Measurements from ENCODE around the gene SIN3B. TPM values are rescaled to one million over a fixed set of nuclear protein-coding genes. Genes with fewer than 3 reads are reported as not detected.

The SIN3B gene
- total RNA-seq, 6 experiments from 2014 or later, result 29.6 to 39.4 (median 35.2) TPM

GRCh38 chr19:16799740-16800139 lies 29.5 kb upstream of the SIN3B start:
- H3K27me3 Mint-ChIP-seq (ENCODE audit: insufficient read depth), result peaks cover 10% of the 10 kb centered on the region
- no peak overlapping the region for H3K27ac Mint-ChIP-seq
- H3K4me3 Mint-ChIP-seq, result no peak overlapping the region
- peaks cover 12% of the 10 kb centered on the region for H3K9me3 Mint-ChIP-seq
- H3K36me3 Mint-ChIP-seq (ENCODE audit: low read depth), result peaks cover 6% of the 10 kb centered on the region
- no peak for DNase-seq
- TF ChIP-seq CTCF (IDR thresholded peaks at IDR 0.05), result no peak
- 0 out of 2 replicates have a peak, but pooled peaks cover 5% of the 10 kb centered on the region for H3K4me1 Mint-ChIP-seq (ENCODE audit: low read depth)

- peaks cover under 1% of the 10 kb centered on the region; the same call in 1 of the 2 replicates for H3K9me3 Mint-ChIP-seq
- no peaks in the 10 kb centered on the region for H3K36me3 Mint-ChIP-seq (ENCODE audit: low read depth)
- H3K4me3 Mint-ChIP-seq, result no peak overlapping the region
- 0 out of 2 replicates have a peak, but pooled peaks cover 5% of the 10 kb centered on the region for H3K4me1 Mint-ChIP-seq (ENCODE audit: low read depth)
- peaks cover 16% of the 10 kb centered on the region for H3K27me3 Mint-ChIP-seq (ENCODE audit: insufficient read depth)
- peak; percentile 35 for DNase-seq
- no peak overlapping the region for H3K27ac Mint-ChIP-seq
- TF ChIP-seq CTCF (IDR thresholded peaks at IDR 0.05), result 0 out of 2 replicates have a peak, but pooled peaks have one; percentile 9
Measured at GRCh38 chr19:16801600-16802013, 27.6 kb upstream of the SIN3B start.

GRCh38 chr19:16804176-16804575 lies 25.0 kb upstream of the SIN3B start:
- Mint-ChIP-seq H3K4me3 (no peak overlapping the region), H3K4me1 (ENCODE audit: low read depth) (0 out of 2 replicates have a peak, but pooled peaks cover 5% of the 10 kb centered on the region), H3K36me3 (ENCODE audit: low read depth) (no peaks in the 10 kb centered on the region), H3K27ac (no peak overlapping the region), H3K9me3 (no peaks in the 10 kb centered on the region), H3K27me3 (ENCODE audit: insufficient read depth) (peaks cover 13% of the 10 kb centered on the region)
- TF ChIP-seq CTCF (IDR thresholded peaks at IDR 0.05), result no peak
- DNase-seq, result no peak

- no peak for TF ChIP-seq CTCF (IDR thresholded peaks at IDR 0.05)
- Mint-ChIP-seq H3K27ac (no peak overlapping the region), H3K36me3 (ENCODE audit: low read depth) (no peaks in the 10 kb centered on the region), H3K4me1 (ENCODE audit: low read depth) (no peaks in the 10 kb centered on the region), H3K9me3 (no peaks in the 10 kb centered on the region), H3K4me3 (no peak overlapping the region), H3K27me3 (ENCODE audit: insufficient read depth) (peaks cover 9% of the 10 kb centered on the region)
- DNase-seq, result no peak
Measured at GRCh38 chr19:16807549-16808284, 21.5 kb upstream of the SIN3B start.

GRCh38 chr19:16814526-16815100 lies 14.6 kb upstream of the SIN3B start:
- Mint-ChIP-seq H3K36me3 (ENCODE audit: low read depth) (no peaks in the 10 kb centered on the region; the same call in 1 of the 2 replicates), H3K27me3 (ENCODE audit: insufficient read depth) (peaks cover 3% of the 10 kb centered on the region; the same call in 1 of the 2 replicates), H3K9me3 (peaks cover 12% of the 10 kb centered on the region; the same call in 1 of the 2 replicates), H3K27ac (no peak overlapping the region), H3K4me1 (ENCODE audit: low read depth) (no peaks in the 10 kb centered on the region), H3K4me3 (no peak overlapping the region)
- no peak for DNase-seq
- no peak for TF ChIP-seq CTCF (IDR thresholded peaks at IDR 0.05)

Measured in HFFc6 (cell line).